MCF 10A (cell line): ENCODE data around the gene SUGP2. TPM values are rescaled to one million over a fixed set of nuclear protein-coding genes. Genes with fewer than 3 reads are reported as not detected.

ENCODE experiments used
- BruUV-seq: library from RNA; stranded (reverse); fragments of 400-500 nt; replicated peaks from 2 replicates; lab custom pipeline; 2021; lab: Mats Ljungman, UMichigan
- CTCF ChIA-PET: fragments of 300-600 bp; sonication (Branson Sonifier 250); formaldehyde crosslinking; extraction: SDS; loops from one replicate; lab custom pipeline; 2021; ENCODE audit warnings: antibody characterized with exemption, inconsistent platforms; lab: Yijun Ruan, JAX
- POLR2A ChIA-PET: fragments of 300-600, 350-650 bp; sonication (Branson Sonifier 250); formaldehyde crosslinking; extraction: SDS; loops from one replicate; lab custom pipeline; 2020; ENCODE audit warnings: antibody characterized with exemption, inconsistent platforms; lab: Yijun Ruan, JAX
- DNase-seq: peaks from one replicate; pipeline ENCODE4 v3.0.0-alpha.2; 2018; ENCODE audit not compliant: unreplicated experiment
- H3K27ac Mint-ChIP-seq: one replicate; pipeline ENCODE4 v1.8.0; 2022; ENCODE audit warnings: mild to moderate bottlenecking, low read depth, mixed read lengths; ENCODE audit not compliant: unreplicated experiment
- H3K27me3 Mint-ChIP-seq: one replicate; pipeline ENCODE4 v1.8.0; 2022; ENCODE audit warnings: mixed read lengths; ENCODE audit not compliant: insufficient read depth, unreplicated experiment
- H3K36me3 Mint-ChIP-seq: one replicate; pipeline ENCODE4 v1.8.0; 2022; ENCODE audit warnings: mild to moderate bottlenecking, moderate library complexity, mixed read lengths; ENCODE audit not compliant: insufficient read depth, unreplicated experiment
- H3K4me1 Mint-ChIP-seq: one replicate; pipeline ENCODE4 v1.8.0; 2022; ENCODE audit warnings: mixed read lengths; ENCODE audit not compliant: insufficient read depth, unreplicated experiment
- H3K4me3 Mint-ChIP-seq: one replicate; pipeline ENCODE4 v1.8.0; 2022; ENCODE audit warnings: mild to moderate bottlenecking, moderate library complexity, mixed read lengths; ENCODE audit not compliant: unreplicated experiment
- H3K9me3 Mint-ChIP-seq: one replicate; pipeline ENCODE4 v1.8.0; 2022; ENCODE audit warnings: mixed read lengths; ENCODE audit not compliant: unreplicated experiment
- CTCF ChIP-seq: fragments of 200-600 bp; IDR thresholded peaks from one replicate; pipeline ENCODE4 v1.8.0; 2022; ENCODE audit warnings: antibody characterized with exemption, mild to moderate bottlenecking; ENCODE audit not compliant: unreplicated experiment
- intact Hi-C: fragments of 100-400 bp; cut with micrococcal nuclease; formaldehyde crosslinking; loops from 2 replicates; pipeline ENCODE4 v1.14.1; 2022
- total RNA-seq: library from RNA; stranded (reverse); gene quantifications from 2 replicates; pipeline ENCODE4 v1.2.3, GENCODE V29; 2022

SUGP2 gene
- total RNA-seq, 1 experiment from 2014 or later = 69.1 TPM

GRCh38 chr19:19078801-19079200 lies 45.5 kb upstream of the SUGP2 start:
- no peaks in the 10 kb centered on the region for H3K9me3 Mint-ChIP-seq
- H3K27me3 Mint-ChIP-seq = no peaks in the 10 kb centered on the region
- POLR2A ChIA-PET = no interaction called here
- H3K27ac Mint-ChIP-seq = no peak overlapping the region
- CTCF ChIA-PET = interaction anchor here (1.0 kb wide), 1 partner anchor 25 kb away, joined by 3 read pairs; no protein-coding TSS in a partner anchor
- intact Hi-C loops = no loop called here
- H3K36me3 Mint-ChIP-seq = no peaks in the 10 kb centered on the region
- TF ChIP-seq CTCF = no peak
- no peak for DNase-seq
- no peaks in the 10 kb centered on the region for H3K4me1 Mint-ChIP-seq
- H3K4me3 Mint-ChIP-seq = no peak overlapping the region
- BruUV-seq = no TSS peak

- no peak for TF ChIP-seq CTCF
- H3K9me3 Mint-ChIP-seq = no peaks in the 10 kb centered on the region
- H3K27me3 Mint-ChIP-seq = no peaks in the 10 kb centered on the region
- no peaks in the 10 kb centered on the region for H3K36me3 Mint-ChIP-seq
- intact Hi-C loops = no loop called here
- no peaks in the 10 kb centered on the region for H3K4me1 Mint-ChIP-seq
- POLR2A ChIA-PET = interaction anchor here (1.1 kb wide), 1 partner anchor 14 kb away, joined by 3 read pairs; no protein-coding TSS in a partner anchor
- CTCF ChIA-PET = interaction anchor here (0.6 kb wide), 2 partner anchors 21 to 219 kb away, joined by 3 to 4 read pairs; no protein-coding TSS in a partner anchor
- no peak overlapping the region for H3K4me3 Mint-ChIP-seq
- BruUV-seq = no TSS peak
- H3K27ac Mint-ChIP-seq = no peak overlapping the region
- DNase-seq = no peak
These were observed 43.8 kb upstream of the SUGP2 start for GRCh38 chr19:19077103-19077502.

GRCh38 chr19:19076476-19076875 lies 43.2 kb upstream of the SUGP2 start:
- Mint-ChIP-seq H3K27ac (no peak overlapping the region), H3K36me3 (no peaks in the 10 kb centered on the region), H3K4me1 (no peaks in the 10 kb centered on the region), H3K27me3 (no peaks in the 10 kb centered on the region), H3K9me3 (no peaks in the 10 kb centered on the region), H3K4me3 (no peak overlapping the region)
- no TSS peak for BruUV-seq
- POLR2A ChIA-PET = interaction anchor here (1.1 kb wide), 1 partner anchor 14 kb away, joined by 3 read pairs; no protein-coding TSS in a partner anchor
- TF ChIP-seq CTCF = no peak
- intact Hi-C loops = no loop called here
- CTCF ChIA-PET = no interaction called here
- no peak for DNase-seq

GRCh38 chr19:19075126-19075525 lies 41.8 kb upstream of the SUGP2 start:
- no peak overlapping the region for H3K4me3 Mint-ChIP-seq
- ChIA-PET POLR2A (no interaction called here), CTCF (interaction anchor here (0.7 kb wide), 1 partner anchor 92 kb away, joined by 3 read pairs; no protein-coding TSS in a partner anchor)
- H3K9me3 Mint-ChIP-seq = no peaks in the 10 kb centered on the region
- no peaks in the 10 kb centered on the region for H3K4me1 Mint-ChIP-seq
- BruUV-seq = no TSS peak
- intact Hi-C loops = no loop called here
- DNase-seq = no peak
- H3K36me3 Mint-ChIP-seq = peaks cover 7% of the 10 kb centered on the region
- TF ChIP-seq CTCF = no peak
- no peaks in the 10 kb centered on the region for H3K27me3 Mint-ChIP-seq
- no peak overlapping the region for H3K27ac Mint-ChIP-seq
